Glutamatergic neuron (in vitro differentiated cells): ENCODE measurements around the gene SPINK13. TPM values are rescaled to one million over a fixed set of nuclear protein-coding genes. Genes with fewer than 3 reads are reported as not detected.

Experiments
- DNase-seq: peaks from one replicate; pipeline ENCODE4 v3.0.0; 2022
- H3K27ac Mint-ChIP-seq: one replicate; pipeline ENCODE4 v1.8.0; 2020; ENCODE audit warnings: mild to moderate bottlenecking, mixed read lengths, inconsistent platforms; ENCODE audit not compliant: unreplicated experiment
- H3K27me3 Mint-ChIP-seq: one replicate; pipeline ENCODE4 v1.8.0; 2020; ENCODE audit warnings: mild to moderate bottlenecking, moderate library complexity, mixed read lengths, inconsistent platforms; ENCODE audit not compliant: unreplicated experiment
- H3K36me3 Mint-ChIP-seq: one replicate; pipeline ENCODE4 v1.8.0; 2020; ENCODE audit warnings: mild to moderate bottlenecking, mixed read lengths, inconsistent platforms; ENCODE audit not compliant: unreplicated experiment
- H3K4me1 Mint-ChIP-seq: one replicate; pipeline ENCODE4 v1.8.0; 2020; ENCODE audit warnings: mild to moderate bottlenecking, low read depth, mixed read lengths, inconsistent platforms; ENCODE audit not compliant: unreplicated experiment
- H3K4me3 Mint-ChIP-seq: one replicate; pipeline ENCODE4 v1.8.0; 2020; ENCODE audit warnings: mild to moderate bottlenecking, mixed read lengths, inconsistent platforms; ENCODE audit not compliant: unreplicated experiment
- H3K9me3 Mint-ChIP-seq: one replicate; pipeline ENCODE4 v1.8.0; 2020; ENCODE audit warnings: mild to moderate bottlenecking, moderate library complexity, mixed read lengths, inconsistent platforms; ENCODE audit not compliant: unreplicated experiment
- total RNA-seq: library from RNA; stranded (reverse); fragmentation: NEBNext Ultra II Directional; extraction: Animal tissue kit (Norgen Biotek cat#: 25700); gene quantifications from one replicate; pipeline ENCODE4 v1.2.1, GENCODE V29; 2021; ENCODE audit not compliant: unreplicated experiment
- TF ChIP-seq, protein P1 (sequence below): fragments of 200-600 bp; sonication (generic); IDR thresholded peaks from one replicate; pipeline ENCODE4 v1.5.0; 2021; ENCODE audit not compliant: partially characterized antibody, unreplicated experiment

Gene SPINK13
- total RNA-seq, 1 donor from 2014 or later = not detected

DNA sequence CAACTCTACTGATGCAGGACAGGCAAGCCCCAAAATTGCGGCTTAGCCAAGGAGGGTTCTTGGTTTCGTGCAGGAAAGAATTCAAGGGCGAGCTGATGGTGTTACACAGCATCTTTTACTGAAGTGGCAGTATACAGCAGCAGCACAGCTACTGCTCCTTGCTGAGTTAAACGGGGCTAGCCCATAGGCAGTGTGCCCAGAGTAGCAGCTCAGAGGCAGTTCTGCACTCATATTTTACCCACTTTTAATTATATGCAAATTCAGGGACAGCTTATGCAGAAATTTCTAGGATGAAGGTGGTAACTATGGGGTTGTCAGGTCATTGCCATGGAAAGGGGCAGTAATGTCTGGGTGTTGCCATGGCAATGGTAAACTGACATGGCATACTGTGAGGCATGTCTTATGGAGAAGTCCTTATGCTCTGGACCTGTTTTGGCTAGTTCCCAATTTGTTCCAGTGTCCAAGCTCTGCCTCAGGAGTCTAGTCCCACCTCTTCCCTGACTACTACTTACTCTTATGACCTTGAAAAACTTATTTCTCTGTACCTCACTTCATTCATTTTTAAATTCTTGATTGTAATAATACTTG lies 64.8 kb downstream of the SPINK13 start:
- TF ChIP-seq, protein P1, sequence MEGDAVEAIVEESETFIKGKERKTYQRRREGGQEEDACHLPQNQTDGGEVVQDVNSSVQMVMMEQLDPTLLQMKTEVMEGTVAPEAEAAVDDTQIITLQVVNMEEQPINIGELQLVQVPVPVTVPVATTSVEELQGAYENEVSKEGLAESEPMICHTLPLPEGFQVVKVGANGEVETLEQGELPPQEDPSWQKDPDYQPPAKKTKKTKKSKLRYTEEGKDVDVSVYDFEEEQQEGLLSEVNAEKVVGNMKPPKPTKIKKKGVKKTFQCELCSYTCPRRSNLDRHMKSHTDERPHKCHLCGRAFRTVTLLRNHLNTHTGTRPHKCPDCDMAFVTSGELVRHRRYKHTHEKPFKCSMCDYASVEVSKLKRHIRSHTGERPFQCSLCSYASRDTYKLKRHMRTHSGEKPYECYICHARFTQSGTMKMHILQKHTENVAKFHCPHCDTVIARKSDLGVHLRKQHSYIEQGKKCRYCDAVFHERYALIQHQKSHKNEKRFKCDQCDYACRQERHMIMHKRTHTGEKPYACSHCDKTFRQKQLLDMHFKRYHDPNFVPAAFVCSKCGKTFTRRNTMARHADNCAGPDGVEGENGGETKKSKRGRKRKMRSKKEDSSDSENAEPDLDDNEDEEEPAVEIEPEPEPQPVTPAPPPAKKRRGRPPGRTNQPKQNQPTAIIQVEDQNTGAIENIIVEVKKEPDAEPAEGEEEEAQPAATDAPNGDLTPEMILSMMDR = no peak
- Mint-ChIP-seq H3K36me3 (no peaks in the 10 kb centered on the region), H3K4me3 (no peak overlapping the region), H3K27ac (no peak overlapping the region), H3K9me3 (peaks cover 2% of the 10 kb centered on the region), H3K27me3 (no peaks in the 10 kb centered on the region), H3K4me1 (no peaks in the 10 kb centered on the region)
- no peak for DNase-seq

DNA sequence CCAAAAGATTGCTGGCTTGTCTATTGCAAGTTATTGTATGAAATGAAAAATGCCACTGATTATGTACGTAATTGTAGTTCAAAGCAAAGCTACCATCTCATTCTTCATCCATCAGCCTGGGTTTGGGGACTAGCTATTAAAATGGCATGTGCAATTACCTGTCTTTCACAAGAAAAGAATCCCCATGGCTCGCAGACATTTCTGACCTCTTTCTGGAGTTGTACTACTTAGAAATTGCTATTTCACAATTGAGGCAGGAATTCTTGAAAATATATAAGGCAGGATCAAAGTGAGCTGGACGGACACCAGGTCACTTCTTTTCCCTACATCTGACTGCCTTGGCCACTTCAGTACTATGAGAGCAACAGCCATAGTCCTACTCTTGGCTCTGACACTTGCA lies 66.7 kb downstream of the SPINK13 start, which contains the start of gene SPINK9:
SPINK9 (plus strand) TSS at position 301 of the 400 bp plus-strand sequence; CDS start at position 356, 55 bp downstream.
- no peak within 1 kb of the TSS for H3K27ac Mint-ChIP-seq
- TF ChIP-seq, protein P1 = no peak
- no peak within 1 kb of the TSS for H3K4me3 Mint-ChIP-seq
- no peaks in the 10 kb centered on the region for H3K27me3 Mint-ChIP-seq
- no peaks in the 10 kb centered on the region for H3K4me1 Mint-ChIP-seq
- peaks cover 2% of the 10 kb centered on the region for H3K9me3 Mint-ChIP-seq
- DNase-seq = no peak
- H3K36me3 Mint-ChIP-seq = no peaks in the 10 kb centered on the region

Other genes starting within 250 kb of the SPINK13 start
- gene SPINK5, start 204.8 kb upstream of the SPINK13 start, total RNA-seq = 7.5 TPM
- not detected for gene SPINK14, start 100.2 kb upstream of the SPINK13 start, total RNA-seq
- not detected for gene SPINK6, start 65.8 kb upstream of the SPINK13 start, total RNA-seq
- not detected for gene MARCOL, start 30.3 kb upstream of the SPINK13 start, total RNA-seq
- not detected for gene SPINK7, start 43.6 kb downstream of the SPINK13 start, total RNA-seq
- gene SPINK9, start 66.8 kb downstream of the SPINK13 start, total RNA-seq = not detected
- gene FBXO38, start 115.2 kb downstream of the SPINK13 start, total RNA-seq = 132 TPM